Measurements from ENCODE around the gene BARD1. TPM values are rescaled to one million over a fixed set of nuclear protein-coding genes. Genes with fewer than 3 reads are reported as not detected.

BARD1 gene
- total and polyA plus RNA-seq, 2 of the 13 experiments (the other 11 are each of a cell fraction or from before 2014, with no cell fraction given), result 5.3 to 30.4 TPM

DNA sequence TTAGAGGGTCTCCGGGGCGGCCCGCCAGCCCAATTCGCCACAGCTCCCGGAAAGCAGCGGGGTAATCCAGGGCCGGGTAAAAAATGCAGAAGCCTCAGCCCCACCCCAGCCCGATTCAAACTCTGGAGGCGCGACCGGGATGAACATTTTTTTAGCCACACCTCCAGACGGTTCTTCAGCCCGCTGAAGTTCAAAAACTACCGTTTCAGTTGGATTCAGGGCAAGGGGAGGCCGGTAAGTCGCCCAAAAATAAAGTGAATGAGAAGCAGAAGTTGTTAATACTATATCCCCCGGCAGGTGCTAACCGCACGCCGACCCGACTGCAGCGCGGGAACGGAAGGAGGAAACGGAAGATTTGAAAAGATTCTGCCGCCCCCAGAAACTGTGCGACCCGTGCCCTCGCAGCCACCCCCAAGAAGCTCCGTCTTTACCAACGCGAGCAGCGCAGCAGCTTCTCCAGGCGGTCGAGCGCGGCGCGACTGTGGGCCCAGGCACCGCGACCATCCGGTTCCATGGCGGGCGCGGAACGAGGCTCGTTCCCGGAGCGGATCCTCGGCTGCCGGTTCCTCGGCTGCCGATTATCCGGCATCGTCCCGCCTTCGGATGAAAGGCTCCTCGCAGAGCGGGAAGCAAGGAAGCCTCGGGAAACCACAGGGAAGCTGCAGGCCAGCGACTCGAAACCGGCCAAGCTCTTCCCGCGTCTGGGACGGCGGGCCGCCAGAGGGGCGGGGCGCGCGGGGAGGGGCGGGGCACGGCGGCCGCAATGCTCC is at the start of gene BARD1 (continued):
- TF ChIP-seq, protein P1, sequence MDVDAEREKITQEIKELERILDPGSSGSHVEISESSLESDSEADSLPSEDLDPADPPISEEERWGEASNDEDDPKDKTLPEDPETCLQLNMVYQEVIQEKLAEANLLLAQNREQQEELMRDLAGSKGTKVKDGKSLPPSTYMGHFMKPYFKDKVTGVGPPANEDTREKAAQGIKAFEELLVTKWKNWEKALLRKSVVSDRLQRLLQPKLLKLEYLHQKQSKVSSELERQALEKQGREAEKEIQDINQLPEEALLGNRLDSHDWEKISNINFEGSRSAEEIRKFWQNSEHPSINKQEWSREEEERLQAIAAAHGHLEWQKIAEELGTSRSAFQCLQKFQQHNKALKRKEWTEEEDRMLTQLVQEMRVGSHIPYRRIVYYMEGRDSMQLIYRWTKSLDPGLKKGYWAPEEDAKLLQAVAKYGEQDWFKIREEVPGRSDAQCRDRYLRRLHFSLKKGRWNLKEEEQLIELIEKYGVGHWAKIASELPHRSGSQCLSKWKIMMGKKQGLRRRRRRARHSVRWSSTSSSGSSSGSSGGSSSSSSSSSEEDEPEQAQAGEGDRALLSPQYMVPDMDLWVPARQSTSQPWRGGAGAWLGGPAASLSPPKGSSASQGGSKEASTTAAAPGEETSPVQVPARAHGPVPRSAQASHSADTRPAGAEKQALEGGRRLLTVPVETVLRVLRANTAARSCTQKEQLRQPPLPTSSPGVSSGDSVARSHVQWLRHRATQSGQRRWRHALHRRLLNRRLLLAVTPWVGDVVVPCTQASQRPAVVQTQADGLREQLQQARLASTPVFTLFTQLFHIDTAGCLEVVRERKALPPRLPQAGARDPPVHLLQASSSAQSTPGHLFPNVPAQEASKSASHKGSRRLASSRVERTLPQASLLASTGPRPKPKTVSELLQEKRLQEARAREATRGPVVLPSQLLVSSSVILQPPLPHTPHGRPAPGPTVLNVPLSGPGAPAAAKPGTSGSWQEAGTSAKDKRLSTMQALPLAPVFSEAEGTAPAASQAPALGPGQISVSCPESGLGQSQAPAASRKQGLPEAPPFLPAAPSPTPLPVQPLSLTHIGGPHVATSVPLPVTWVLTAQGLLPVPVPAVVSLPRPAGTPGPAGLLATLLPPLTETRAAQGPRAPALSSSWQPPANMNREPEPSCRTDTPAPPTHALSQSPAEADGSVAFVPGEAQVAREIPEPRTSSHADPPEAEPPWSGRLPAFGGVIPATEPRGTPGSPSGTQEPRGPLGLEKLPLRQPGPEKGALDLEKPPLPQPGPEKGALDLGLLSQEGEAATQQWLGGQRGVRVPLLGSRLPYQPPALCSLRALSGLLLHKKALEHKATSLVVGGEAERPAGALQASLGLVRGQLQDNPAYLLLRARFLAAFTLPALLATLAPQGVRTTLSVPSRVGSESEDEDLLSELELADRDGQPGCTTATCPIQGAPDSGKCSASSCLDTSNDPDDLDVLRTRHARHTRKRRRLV (CRISPR knock-in tag; IDR thresholded peaks at IDR 0.05), result peak; percentile 51; the same call in 1 of the 2 replicates
- no peak; the same call in 1 of the 2 replicates for TF ChIP-seq GATAD2A (CRISPR knock-in tag; IDR thresholded peaks at IDR 0.05)
- TF ChIP-seq HNF4G (IDR thresholded peaks at IDR 0.05; ENCODE audit: borderline replicate concordance, low read depth, low read length), result no peak
- TF ChIP-seq HNF4G (CRISPR knock-in tag; IDR thresholded peaks at IDR 0.05; ENCODE audit: borderline replicate concordance, low read depth), result no peak
- 0 out of 2 replicates have a peak, but pooled peaks have one; percentile 7 for TF ChIP-seq SIX1 (CRISPR knock-in tag; IDR thresholded peaks at IDR 0.05; ENCODE audit: borderline replicate concordance)
- peak; percentile 79; the same call in 1 of the 2 replicates for TF ChIP-seq TOPORS (CRISPR knock-in tag; IDR thresholded peaks at IDR 0.05)
- TF ChIP-seq PPARG (CRISPR knock-in tag; conservative IDR thresholded peaks at IDR 0.05), result no peak
- TF ChIP-seq AGO2 (optimal IDR thresholded peaks at IDR 0.05; ENCODE audit: low read depth, low read length), result peak; percentile 56
- TF ChIP-seq, protein P2, sequence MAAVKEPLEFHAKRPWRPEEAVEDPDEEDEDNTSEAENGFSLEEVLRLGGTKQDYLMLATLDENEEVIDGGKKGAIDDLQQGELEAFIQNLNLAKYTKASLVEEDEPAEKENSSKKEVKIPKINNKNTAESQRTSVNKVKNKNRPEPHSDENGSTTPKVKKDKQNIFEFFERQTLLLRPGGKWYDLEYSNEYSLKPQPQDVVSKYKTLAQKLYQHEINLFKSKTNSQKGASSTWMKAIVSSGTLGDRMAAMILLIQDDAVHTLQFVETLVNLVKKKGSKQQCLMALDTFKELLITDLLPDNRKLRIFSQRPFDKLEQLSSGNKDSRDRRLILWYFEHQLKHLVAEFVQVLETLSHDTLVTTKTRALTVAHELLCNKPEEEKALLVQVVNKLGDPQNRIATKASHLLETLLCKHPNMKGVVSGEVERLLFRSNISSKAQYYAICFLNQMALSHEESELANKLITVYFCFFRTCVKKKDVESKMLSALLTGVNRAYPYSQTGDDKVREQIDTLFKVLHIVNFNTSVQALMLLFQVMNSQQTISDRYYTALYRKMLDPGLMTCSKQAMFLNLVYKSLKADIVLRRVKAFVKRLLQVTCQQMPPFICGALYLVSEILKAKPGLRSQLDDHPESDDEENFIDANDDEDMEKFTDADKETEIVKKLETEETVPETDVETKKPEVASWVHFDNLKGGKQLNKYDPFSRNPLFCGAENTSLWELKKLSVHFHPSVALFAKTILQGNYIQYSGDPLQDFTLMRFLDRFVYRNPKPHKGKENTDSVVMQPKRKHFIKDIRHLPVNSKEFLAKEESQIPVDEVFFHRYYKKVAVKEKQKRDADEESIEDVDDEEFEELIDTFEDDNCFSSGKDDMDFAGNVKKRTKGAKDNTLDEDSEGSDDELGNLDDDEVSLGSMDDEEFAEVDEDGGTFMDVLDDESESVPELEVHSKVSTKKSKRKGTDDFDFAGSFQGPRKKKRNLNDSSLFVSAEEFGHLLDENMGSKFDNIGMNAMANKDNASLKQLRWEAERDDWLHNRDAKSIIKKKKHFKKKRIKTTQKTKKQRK (IDR thresholded peaks at IDR 0.05; ENCODE audit: low read length), result no peak
- TF ChIP-seq, protein P3, sequence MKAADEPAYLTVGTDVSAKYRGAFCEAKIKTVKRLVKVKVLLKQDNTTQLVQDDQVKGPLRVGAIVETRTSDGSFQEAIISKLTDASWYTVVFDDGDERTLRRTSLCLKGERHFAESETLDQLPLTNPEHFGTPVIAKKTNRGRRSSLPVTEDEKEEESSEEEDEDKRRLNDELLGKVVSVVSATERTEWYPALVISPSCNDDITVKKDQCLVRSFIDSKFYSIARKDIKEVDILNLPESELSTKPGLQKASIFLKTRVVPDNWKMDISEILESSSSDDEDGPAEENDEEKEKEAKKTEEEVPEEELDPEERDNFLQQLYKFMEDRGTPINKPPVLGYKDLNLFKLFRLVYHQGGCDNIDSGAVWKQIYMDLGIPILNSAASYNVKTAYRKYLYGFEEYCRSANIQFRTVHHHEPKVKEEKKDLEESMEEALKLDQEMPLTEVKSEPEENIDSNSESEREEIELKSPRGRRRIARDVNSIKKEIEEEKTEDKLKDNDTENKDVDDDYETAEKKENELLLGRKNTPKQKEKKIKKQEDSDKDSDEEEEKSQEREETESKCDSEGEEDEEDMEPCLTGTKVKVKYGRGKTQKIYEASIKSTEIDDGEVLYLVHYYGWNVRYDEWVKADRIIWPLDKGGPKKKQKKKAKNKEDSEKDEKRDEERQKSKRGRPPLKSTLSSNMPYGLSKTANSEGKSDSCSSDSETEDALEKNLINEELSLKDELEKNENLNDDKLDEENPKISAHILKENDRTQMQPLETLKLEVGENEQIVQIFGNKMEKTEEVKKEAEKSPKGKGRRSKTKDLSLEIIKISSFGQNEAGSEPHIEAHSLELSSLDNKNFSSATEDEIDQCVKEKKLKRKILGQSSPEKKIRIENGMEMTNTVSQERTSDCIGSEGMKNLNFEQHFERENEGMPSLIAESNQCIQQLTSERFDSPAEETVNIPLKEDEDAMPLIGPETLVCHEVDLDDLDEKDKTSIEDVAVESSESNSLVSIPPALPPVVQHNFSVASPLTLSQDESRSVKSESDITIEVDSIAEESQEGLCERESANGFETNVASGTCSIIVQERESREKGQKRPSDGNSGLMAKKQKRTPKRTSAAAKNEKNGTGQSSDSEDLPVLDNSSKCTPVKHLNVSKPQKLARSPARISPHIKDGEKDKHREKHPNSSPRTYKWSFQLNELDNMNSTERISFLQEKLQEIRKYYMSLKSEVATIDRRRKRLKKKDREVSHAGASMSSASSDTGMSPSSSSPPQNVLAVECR (CRISPR knock-in tag; IDR thresholded peaks at IDR 0.05; ENCODE audit: borderline replicate concordance), result peak; percentile 75
- TF ChIP-seq REL (CRISPR knock-in tag; conservative IDR thresholded peaks at IDR 0.05), result no peak; the same call in 1 of the 2 replicates
- TF ChIP-seq ATRX (CRISPR knock-in tag; IDR thresholded peaks at IDR 0.05; ENCODE audit: borderline replicate concordance), result no peak
- no peak for TF ChIP-seq MBNL3 (CRISPR knock-in tag; conservative IDR thresholded peaks at IDR 0.05)
- TF ChIP-seq, protein P4, sequence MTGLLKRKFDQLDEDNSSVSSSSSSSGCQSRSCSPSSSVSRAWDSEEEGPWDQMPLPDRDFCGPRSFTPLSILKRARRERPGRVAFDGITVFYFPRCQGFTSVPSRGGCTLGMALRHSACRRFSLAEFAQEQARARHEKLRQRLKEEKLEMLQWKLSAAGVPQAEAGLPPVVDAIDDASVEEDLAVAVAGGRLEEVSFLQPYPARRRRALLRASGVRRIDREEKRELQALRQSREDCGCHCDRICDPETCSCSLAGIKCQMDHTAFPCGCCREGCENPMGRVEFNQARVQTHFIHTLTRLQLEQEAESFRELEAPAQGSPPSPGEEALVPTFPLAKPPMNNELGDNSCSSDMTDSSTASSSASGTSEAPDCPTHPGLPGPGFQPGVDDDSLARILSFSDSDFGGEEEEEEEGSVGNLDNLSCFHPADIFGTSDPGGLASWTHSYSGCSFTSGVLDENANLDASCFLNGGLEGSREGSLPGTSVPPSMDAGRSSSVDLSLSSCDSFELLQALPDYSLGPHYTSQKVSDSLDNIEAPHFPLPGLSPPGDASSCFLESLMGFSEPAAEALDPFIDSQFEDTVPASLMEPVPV (CRISPR knock-in tag; IDR thresholded peaks at IDR 0.05), result peak; percentile 26; the same call in 1 of the 2 replicates
